ENCODE measurements around the gene SMIM32.

Gene SMIM32

GRCh38 chr5:136185974-136186665 lies 6.8 kb downstream of the SMIM32 start:
- no peak for DNase-seq

GRCh38 chr5:136182618-136183017 lies 10.3 kb downstream of the SMIM32 start:
- DNase-seq = no peak

DNA sequence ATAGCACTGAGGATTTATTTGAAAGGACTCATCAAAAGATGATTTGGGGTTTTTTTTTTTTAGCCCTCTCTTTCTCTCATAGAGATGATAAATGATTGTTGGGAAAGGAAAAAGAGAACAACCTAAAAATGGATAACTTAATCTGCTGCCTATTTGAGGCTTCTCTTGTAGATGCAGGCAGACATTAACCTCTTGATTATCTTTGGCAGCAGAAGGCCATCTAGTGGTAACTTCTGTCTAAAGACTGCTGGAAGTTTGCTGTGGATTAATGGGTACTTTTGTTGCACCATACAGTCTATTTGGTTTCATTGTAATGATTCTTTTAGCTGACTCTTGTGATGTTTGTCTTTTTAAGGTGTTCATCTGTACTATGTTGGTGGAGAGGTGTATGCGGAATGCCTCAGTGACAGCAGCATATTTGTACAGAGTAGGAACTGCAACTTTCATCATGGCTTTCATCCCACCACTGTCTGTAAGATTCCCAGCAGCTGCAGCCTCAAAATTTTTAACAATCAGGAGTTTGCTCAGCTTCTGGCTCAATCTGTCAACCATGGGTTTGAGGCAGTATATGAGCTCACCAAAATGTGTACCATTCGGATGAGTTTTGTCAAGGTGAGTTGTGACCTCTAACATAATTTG lies 18.8 kb downstream of the SMIM32 start:
- no peak for DNase-seq

GRCh38 chr5:136169218-136169617 lies 23.7 kb downstream of the SMIM32 start:
- no peak for DNase-seq

- DNase-seq = no peak
Measured at GRCh38 chr5:136166909-136167308, 26.1 kb downstream of the SMIM32 start.

GRCh38 chr5:136164226-136164625 lies 28.7 kb downstream of the SMIM32 start:
- no peak for DNase-seq

DNA sequence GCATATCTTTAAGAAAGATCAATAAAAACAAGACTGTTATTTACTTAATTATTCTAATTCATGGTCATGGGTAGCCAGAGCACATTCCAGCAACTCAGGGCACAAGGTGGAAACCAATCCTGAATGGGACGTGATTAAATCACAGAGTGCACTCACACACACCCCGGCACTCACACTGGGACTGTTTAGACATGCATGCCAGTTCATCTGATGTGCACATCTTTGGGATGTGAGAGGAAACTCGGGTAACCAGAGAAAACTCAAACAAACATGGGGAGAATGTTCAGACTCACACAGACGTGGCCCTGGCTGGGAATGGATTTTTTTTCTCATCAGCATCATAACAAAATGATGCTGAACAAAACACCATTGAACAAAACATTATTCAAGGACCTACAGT lies 31.0 kb downstream of the SMIM32 start:
- DNase-seq = no peak

DNA sequence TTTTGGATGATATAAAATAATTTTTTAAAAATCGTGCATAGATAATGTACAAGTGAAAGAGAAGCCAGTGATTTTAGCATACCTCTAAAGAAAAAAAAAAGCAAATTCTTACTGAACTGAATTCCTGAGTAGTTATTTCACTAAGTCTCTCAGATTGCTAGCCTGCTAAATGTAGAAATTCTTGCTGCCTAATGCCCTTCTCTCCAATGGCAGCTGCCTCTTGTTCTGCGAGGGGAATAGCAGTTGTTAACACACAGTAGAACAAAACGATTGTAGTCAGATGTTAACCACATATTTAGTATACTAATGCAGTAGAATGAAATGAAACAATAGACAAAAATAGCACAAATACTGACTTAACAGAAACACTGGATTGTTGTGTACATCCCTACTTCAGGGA lies 33.5 kb downstream of the SMIM32 start:
- DNase-seq = no peak

DNA sequence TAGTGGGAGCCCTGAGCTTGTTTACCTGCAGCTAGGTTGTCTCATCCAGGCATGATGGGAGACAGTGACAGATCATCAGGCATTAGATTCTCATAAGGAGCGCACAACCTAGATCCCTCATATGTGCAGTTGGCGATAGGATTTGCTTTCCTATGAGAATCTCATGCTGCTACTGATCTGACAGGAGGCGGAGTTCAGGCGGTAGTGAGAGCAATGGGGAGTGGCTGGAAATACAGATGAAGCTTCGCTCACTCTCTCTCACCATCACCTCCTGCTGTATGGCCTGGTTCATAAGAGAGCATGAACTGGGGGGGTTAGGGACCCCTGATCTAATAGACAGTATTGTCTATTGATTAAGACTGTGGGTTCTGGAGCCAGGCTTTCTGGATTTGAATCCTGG lies 35.4 kb downstream of the SMIM32 start:
- no peak for DNase-seq

GRCh38 chr5:136155761-136156160 lies 37.2 kb downstream of the SMIM32 start:
- no peak for DNase-seq

- no peak for DNase-seq
Measured at GRCh38 chr5:136155078-136155477, 37.9 kb downstream of the SMIM32 start.

DNA sequence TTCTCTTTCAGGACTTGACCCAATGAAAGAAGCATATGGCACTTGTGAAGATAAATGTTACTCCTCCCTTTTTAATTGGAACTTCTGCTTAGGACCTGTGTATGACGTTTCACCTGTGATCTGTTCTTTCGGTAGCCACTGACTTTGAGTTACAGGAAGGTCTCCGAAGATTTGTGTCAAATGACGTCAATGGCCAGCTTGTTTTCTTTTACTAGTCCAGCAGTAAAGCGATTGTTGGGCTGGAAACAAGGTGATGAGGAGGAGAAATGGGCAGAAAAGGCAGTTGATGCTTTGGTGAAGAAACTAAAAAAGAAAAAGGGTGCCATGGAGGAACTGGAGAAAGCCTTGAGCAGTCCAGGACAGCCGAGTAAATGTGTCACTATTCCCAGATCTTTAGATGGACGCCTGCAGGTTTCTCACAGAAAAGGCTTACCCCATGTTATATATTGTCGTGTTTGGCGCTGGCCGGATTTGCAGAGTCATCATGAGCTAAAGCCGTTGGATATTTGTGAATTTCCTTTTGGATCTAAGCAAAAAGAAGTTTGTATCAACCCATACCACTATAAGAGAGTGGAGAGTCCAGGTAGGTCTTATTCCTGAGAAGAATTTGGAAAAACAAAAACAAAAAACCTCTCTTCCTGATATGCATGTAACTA lies 39.3 kb downstream of the SMIM32 start:
- no peak for DNase-seq

DNA sequence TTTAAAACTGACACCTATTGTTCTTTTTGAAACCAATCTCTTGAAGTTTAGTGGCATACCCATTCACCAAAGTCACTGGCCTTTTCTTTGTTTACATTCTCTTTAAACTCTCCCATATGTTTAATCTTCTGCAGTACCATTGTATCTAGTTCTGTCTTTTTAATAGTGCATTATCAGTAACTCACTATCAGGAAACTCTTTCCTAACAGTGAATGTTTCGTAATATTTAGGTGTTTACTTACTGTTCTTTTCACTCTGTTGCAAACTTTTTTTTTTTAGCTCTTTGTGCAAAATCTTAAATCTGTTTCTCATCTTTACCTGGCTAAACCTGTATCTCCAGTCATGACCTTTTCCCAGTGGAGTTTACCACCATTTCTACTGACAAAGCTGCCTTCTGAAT lies 43.1 kb downstream of the SMIM32 start:
- DNase-seq = no peak

GRCh38 chr5:136147632-136148031 lies 45.3 kb downstream of the SMIM32 start:
- no peak for DNase-seq

GRCh38 chr5:136146201-136146600 lies 46.8 kb downstream of the SMIM32 start:
- DNase-seq = no peak

GRCh38 chr5:136145030-136145429 lies 47.9 kb downstream of the SMIM32 start:
- DNase-seq = no peak

DNA sequence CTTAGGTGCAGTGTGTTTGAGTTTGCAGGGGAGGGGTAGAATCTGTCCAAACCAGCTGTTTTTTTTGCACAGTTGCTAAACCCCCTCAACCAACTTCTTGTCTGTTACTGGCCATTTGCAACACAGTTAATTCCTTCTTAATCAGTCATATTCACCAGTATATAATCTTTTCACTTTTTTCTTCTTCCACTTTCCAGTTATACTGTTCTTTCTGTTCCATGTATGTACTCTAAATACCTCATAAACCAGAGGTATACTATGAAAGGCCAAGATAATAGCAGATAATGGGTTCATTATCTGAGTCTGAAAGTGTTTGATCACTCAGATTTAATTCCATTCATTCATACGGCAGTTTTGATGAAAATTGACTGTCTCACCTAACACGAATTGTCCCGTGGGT lies 49.2 kb downstream of the SMIM32 start:
- no peak for DNase-seq

DNA sequence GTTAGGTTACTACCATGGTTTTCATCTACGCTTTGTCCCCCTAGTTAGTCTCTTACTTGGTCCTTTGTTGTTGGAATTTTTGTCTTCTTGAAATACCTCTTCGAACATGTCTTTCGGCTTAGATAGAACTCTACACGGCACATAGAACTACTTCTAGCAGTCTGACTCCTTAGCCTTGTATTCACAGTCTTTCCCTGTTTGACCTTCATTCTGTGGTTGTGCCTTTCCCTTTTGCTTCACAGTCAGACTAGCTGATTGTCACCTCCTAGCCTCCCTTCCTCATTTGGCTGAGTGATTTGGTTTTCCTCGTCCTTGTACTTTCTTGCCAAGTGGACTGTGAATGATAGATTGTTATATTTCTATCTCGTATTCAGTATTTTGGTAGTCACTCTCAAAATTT lies 49.6 kb downstream of the SMIM32 start:
- no peak for DNase-seq

- no peak for DNase-seq
Measured at GRCh38 chr5:136141561-136141960, 51.4 kb downstream of the SMIM32 start.
